NAMALWA (cell line): ENCODE measurements around the gene PPP1R12B.
"Not testable (repeated sequence)": the region's sequence is repeated elsewhere in the genome, so short reads cannot be mapped to it uniquely, and the experiment has no call there.

ENCODE experiments used
- DNase-seq: peaks from one replicate; pipeline ENCODE4 v3.0.0-alpha.2; 2015; ENCODE audit warnings: low spot score

PPP1R12B gene

DNA sequence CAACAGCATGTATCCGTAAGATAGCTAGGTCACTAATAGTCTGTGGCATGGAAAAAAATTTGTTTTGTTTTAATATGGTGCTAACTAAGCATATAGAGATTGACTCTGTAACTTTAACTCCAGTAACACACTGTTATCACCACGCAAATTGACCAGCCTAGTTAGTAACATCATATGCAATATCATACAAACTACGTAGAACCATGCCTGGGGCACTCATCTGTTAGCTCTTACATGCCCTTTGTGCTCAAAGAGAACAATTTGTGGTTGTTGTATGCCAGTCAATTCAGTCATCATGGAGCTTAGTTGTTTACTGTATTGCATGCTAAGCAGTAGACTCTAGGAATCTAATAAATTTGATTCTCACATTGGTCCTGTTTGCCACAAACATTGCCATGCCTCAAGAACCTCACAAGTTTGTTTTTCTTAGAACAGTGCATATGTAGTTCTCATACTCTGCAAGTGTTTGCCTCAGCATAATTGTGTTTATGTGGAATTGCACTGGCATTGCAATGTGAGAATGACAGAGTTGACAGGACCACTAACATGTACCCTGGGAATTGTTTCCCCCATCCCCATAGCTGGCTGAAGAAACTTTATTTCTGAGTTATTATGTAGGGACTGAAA, 179.7 kb downstream of the PPP1R12B start:
- DNase-seq: not testable (repeated sequence)

DNA sequence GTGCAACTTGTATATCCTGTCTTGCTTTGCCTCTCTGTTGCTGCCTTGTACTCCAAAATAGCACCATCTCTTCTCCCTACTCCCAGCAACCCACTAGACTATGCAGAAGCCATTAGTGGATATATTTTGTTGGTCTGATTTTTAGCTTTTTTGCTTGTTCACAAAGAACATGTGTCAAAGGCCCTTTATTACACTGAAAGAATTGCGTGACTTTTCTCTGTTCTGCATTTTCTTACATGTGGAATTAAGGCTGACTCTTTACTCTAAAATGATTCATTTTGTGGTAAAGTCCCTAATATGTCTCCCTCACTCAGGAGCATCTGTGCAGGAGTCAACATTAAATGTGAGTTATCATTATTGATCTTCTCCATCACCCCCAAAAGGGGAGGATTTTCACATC, 182.2 kb downstream of the PPP1R12B start:
- DNase-seq: not testable (repeated sequence)

DNA sequence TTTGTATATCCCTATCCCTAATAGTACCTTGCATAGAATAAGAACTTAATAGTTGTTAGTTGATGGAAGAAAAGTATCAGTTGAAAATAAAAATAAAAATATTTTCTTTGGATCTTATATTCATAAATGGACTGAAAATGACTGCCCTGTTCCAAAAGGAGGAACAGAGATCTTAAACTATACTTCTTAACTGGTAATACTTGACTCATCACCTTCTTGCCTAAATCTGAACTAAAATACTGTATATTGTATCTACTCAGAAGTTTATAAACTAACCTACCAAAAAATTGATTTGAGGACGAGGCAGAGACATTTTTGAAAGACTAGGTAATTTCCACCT, 182.9 kb downstream of the PPP1R12B start:
- DNase-seq: no peak

DNA sequence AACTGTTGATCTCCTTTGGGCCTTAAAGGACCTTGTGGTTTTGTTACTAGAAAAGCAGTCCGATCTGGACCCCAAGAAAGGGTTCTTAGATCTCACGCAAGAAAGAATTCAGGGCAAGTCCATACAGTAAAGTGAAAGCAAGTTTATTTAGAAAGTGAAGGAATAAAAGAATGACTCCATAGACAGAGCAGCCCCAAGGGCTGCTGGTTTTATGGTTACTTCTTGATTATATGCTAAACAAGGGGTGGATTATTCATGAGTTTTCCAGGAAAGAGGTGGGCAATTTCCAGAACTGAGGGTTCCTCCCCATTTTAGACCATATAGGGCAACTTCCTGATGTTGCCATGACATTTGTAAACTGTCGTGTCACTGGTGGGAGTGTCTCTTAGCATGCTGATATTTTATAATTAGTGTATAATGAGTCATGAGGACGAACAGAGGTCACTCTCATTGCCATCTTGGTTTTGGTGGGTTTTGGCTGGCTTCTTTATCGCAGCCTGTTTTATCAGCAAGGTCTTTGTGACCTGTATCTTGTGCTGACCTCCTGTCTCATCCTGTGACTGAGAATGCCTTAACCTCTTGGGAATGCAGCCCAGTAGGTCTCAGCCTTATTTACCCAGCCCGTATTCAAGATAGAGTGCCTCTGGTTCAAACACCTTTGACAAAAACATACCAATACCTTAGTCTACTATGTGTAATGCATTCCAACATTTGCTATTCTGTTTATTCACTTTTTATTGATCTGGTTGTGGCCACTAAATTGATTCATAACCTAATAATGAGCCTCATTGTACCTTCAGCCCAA, 183.5 kb downstream of the PPP1R12B start:
- DNase-seq: not testable (repeated sequence)

DNA sequence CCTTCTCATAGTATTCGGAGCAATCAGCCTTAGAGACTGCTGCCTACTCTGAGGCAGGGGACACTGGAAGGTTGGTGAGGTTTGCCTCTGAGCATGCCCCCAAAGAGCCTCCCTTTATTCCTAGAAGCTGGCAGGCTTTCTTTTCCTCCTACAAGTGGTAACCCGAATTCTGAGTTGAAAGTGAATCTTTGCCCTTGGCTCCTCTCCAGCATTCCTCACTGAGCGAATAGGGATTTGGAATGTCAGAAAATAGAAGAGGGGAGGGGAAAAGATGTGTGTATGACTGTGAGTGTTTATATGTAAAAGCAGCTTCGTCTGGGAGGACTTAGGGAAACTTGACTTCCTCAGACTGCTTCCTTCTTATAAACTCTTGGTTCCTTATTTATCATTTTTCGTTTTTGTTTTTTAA, 190.7 kb downstream of the PPP1R12B start:
- DNase-seq: not testable (repeated sequence)

DNA sequence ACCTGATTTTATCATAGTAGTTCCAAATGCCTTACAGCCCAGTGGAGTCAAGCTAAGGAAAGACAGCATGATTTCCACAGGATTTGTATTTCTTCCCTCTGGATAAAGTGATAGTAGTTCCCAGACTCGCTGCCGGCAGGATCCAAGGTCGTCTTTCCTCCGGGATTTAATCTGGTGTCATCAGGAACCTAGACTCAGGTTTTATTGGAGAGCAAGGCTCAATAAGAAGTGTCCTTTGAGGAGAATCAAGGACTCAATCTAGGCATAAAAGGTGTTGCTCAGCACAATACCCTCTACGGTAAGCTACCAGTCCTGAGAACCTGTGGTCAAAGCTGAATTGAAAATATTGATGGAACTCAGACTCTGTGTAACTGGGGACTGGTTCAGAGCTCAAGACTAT, 191.1 kb downstream of the PPP1R12B start:
- DNase-seq: not testable (repeated sequence)

DNA sequence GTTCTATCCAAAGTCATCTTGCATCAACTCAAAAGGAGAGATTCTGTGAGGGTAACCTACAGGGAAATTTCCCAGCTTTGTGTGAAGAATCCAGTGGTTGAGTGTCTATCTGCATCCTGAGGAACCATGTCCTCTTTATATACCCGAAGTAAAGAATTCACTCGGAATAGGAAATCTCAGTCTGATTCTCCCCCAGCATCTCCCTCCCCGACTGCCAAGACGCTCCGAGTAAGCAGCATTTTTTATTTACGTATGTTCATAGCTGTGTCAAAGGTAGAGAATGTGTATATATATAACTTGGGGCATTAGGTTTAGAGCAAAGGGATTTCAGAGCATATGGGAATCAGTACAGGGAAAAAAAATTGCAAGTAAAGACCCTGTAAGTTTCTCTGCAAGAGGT, 191.5 kb downstream of the PPP1R12B start:
- DNase-seq: no peak

DNA sequence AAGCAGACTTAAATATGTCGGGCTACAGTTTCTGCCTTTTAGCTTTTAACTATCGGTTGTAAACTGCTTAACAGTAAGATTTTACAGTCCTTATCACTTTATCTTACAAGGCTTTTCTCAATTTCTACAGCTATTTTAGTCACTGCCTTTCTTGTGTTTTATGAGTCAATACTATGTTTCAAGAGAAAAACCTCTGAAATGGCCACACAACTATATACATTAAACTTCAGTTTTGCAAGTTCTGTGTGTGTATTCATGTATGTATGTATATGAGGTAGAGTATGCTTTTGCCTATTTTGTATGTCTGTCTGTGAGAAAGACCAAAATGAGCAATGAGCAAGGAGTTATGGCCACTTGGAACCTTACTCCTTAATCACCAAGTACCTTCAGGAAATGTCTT, 191.9 kb downstream of the PPP1R12B start:
- DNase-seq: no peak

DNA sequence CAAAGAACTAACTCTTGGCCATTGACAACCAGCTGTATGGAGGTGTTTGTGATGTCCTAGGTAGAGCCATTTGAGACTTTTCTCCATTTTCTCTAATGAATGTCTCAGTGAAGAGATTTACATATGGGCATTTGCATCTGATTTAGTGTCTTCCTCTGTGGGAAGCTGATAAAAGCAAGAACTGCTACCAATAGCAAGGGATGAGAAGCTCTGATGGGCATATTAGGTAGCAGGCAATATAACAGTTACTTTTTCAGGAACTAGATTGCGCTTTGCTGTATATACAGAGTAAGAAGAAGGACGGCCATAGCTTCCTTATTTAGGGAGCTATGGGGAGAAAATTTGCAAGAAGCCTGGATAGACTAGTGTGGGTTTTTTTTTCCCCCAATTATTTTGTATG, 192.4 kb downstream of the PPP1R12B start:
- not testable (repeated sequence) for DNase-seq

DNA sequence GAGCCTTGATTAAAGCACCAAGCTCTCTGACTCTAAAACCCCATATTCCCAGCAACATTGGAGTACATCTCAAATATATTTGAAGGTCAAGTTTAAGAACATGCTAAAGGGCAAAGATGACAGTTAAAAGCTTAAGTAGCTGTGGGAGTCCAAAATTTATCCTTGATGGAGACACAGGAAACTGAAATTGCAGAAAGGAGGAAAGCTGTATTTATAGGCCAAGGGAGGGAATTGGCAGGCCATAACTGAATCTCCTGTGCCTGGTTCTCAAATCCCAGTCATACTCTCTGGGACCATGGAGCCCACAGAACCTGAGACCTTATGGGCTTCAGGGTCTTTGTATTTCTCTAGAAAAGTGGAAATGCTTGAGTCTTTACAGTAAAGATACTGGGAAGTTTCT, 193.9 kb downstream of the PPP1R12B start:
- not testable (repeated sequence) for DNase-seq

DNA sequence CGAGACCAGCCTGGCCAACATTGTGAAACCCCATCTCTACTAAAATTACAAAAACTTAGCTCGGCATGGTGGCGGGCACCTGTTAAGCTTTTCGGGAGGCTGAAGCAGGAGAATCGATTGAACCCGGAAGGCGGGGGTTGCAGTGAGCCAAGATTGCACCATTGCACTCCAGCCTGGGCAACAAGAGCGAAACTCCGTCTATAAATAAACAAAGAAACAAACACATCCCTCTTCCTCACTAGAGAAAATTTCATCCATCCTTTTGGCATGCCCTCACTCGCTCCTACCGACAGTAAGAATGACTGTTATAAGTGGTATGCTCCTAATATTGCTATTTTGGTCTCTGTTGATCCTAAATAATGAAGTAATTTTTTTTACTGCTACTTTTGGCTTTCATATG, 195.0 kb downstream of the PPP1R12B start:
- not testable (repeated sequence) for DNase-seq

DNA sequence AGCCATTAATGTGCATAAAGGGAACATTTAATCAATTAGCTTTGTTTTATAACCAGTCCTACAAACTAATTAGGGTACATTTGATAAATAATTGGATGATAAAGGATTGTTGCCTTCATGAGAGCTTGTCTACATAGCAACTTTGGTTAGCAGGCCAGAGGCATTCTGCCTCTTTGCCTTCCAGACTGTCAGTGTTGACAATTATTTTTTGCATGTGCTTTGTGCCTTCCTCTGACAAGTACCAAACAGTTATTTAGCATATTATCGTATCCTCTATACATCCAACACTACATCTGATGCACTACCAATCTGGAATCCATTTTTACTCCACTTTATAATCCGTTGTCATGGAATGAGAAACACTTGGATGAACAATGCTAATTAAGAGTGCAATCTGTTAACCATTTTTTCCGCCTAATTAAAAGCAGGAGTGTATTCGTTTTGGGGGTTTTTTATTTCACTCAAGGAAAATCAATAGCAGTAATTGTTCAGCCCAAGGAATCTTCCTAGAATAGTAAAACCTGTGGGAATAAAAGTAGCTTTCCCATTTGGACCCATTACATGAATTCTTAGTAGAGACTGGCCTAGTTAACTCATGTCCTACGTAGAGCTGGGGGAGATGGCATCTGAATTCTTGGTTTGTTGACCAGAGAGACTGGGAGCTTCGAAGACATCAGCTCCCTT, 196.4 kb downstream of the PPP1R12B start:
- not testable (repeated sequence) for DNase-seq

DNA sequence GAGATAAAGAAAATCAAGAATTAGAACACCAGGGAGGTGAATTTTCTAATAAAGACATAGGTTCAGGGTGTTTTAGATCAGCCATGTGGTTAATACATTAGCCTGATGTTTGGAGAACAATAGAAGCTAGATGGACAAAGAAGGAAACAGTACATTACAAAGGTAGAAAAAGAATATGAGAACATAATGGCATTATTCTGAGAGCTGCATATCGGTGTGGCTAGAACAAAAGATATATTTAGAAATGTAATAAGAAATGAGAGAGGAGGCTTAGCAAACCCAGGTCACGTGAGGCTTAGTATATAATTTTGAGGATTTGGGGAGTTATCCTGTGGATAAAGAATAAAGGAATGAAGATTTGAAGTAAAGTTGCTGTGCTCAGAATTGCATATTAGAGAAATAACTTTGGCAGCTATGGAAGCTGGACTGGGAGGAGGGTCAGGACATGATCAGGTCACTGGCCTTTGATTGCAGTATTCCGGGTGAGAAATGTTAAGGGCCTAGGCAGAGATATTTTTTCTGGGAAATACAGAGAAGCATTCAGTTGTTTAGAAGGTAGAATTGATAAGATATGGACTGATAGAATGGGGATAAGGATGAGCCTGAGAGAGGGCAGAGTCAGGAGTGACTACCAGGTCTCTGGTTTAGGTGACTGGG, 197.3 kb downstream of the PPP1R12B start:
- DNase-seq: not testable (repeated sequence)

DNA sequence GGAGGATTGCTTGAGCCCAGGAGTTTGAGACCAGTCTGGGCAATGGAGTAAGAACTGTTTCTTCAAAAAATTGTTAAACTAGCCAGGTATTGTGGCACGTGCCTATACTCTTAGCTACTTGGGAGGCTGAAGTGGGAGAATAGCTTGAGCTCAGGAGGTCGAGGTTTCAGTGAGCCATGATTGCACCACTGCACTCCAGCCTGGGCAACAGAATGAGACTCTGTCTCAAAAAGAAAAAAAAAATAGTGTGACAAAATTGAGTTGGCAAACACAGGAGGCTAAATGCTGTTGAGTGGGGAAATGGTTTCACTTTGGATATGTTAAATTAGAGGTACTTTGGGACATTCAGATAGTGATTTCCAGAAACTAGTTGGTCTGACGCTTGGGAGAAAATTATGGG, 197.9 kb downstream of the PPP1R12B start:
- not testable (repeated sequence) for DNase-seq

DNA sequence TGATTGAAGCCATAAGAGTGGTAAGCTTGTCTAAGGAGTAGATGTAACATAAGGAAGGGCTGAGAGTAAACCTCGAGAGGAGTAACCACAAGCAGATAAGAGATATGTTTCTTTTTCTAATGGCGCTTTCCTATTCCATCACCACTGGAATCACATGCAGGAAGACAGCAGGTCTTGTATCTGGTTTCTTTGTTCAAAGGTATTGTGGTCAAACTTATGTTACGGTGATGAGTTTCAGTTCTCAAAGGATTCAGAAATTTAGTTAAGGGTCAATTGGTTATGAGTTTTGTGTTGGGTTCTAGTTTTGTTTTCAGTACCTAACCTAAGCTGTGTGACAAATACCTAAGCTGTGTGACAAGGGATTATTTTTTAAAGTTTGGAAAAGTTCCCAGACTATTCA, 198.3 kb downstream of the PPP1R12B start:
- DNase-seq: not testable (repeated sequence)

DNA sequence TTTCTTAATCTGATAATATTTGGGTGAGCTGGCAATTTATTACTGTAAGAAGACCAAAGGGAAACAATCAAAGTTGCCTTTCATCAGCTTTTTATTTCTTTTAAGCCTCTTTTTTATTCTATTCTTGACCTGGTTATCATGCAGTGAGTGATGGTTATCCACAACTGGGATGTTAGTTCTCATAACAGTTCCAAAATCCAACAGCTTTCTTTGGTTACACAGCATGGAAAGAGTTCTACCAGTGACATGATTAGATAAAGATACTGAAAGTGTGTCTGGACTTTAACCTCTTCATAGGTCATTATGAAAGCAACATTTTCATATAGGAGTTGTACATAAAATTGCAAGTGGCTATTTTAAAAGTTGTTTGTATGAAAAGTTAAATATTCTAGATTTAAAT, 198.7 kb downstream of the PPP1R12B start:
- DNase-seq: no peak

DNA sequence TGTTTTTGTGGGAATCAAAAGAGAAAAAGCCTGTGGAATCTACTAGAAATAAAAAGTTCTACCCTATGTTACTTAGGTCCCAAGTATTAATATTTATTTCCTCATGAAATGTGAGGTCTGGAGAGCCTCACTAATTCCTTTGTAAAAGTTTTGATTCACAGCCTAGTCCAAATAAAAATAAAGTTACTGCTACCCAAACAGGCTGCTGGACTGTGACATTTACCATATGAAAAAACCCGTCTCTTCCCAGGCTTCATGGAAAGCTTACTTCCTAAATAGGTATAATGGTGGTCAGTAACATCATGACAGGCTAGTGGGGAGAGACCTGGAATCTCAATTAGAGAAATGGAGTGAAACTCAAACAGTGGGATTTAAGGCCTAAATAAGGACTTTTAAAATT, 201.6 kb downstream of the PPP1R12B start:
- DNase-seq: not testable (repeated sequence)

DNA sequence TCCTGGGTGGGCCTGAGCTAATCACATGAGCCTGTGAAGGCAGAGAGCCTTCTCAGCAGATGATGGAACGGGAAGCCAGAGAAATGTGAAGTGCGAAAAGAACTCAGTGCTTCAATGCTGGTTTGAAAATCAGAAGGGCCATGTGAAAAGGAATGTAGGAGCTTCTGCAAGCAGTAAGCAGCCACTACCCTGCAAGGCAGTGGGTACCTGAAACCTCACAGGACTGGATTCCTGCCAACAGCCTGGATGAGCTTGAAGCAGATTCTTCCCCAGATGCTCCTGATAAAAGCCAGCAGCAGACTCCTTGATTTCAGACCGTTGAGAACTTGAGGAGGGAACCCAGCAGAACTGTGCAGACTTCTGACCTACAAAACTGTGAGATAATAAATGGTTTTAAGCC, 203.2 kb downstream of the PPP1R12B start:
- DNase-seq: no peak

DNA sequence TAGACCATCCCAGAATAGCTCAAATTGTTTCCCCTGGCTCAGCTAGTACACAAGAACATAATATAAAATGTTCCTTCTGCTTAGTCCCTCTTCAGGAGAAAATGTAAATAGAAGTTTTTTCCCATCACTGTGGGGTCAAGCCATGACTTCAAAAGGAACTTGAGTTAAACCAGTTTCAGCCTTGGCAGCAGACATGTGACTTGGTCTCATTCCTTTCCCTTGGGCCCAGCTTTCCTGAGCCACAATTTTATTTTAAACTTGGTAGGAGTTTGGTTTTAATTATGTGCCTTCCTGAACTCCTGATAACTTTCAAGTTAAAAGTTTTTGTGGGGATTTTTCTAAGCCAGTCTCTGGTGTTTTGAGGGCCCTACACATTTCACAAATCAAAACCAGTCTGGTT, 204.1 kb downstream of the PPP1R12B start:
- DNase-seq: not testable (repeated sequence)

DNA sequence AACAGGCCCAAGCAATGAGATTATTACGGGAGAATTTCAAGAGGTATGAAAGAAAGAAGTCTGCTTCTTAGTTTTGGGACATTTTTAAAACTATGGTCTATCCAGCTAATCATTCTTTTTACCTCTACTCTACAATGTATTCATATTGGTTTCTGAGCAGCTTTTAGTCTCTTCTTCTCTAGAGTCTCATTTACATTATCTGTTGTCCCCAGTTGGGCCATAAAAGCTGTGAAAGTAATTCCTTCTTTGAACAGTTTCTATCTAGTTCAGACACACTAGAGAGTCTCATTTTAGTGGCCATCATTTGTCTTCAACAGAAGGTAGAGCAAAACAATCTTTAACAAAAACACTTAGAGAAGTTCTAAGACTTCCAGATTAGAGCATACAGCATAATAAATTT, 204.6 kb downstream of the PPP1R12B start:
- not testable (repeated sequence) for DNase-seq

DNA sequence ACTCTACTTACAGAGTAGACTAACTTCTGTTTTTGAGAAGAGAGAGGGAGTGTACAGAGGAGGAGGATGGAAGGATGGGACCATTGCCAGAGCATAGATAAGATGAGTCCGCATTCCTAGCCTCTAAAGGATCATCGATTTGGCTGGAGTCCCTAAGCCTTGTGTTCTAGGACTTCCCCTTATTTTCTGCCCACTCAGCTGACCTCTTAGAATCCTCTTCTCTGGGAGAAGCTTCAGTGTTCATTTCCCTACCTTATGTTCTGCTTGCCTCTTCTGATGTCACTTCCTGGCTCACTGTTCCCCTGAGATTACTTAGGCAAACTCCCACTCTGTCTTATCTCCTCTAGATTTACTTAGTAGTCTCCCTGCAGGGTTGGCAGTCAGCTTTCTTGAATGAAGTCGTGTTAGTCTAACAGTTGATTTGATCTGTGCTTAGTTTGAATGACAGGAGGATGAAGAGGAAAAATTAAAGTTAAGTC, 205.1 kb downstream of the PPP1R12B start:
- DNase-seq: peak; percentile 51

DNA sequence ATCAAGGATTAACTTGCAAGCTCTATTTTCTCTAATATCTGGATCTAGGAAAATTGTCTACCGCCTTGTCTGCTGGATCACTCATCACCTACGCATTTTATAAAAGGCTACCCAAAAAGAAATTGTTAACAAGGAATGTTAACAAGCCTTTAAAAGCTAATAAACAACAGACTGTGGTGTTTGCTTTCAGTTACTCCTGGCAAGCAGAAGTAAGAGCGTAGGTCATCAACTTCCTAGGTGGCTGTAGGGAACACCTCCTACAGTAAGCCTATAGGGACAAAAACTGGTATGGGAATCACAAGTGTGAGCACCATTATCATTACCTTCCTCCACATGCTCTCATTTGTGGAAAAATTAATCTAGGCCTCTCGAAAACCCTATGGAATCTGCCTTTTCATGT, 206.1 kb downstream of the PPP1R12B start:
- not testable (repeated sequence) for DNase-seq
